ENCODE measurements around the gene FAM20A.

FAM20A gene

GRCh38 chr17:68595496-68595895, 5.7 kb downstream of the FAM20A start:
- no peak for TF ChIP-seq CTCF (conservative IDR thresholded peaks at IDR 0.05)
- H3K27ac ChIP-seq = no peak overlapping the region

- H3K27ac ChIP-seq = no peak overlapping the region
- no peak for TF ChIP-seq CTCF (conservative IDR thresholded peaks at IDR 0.05)
Observed at GRCh38 chr17:68594552-68594951, 6.6 kb downstream of the FAM20A start.

- no peak for TF ChIP-seq CTCF (conservative IDR thresholded peaks at IDR 0.05)
- no peak overlapping the region for H3K27ac ChIP-seq
Observed at GRCh38 chr17:68592682-68593641, 8.2 kb downstream of the FAM20A start.

DNA sequence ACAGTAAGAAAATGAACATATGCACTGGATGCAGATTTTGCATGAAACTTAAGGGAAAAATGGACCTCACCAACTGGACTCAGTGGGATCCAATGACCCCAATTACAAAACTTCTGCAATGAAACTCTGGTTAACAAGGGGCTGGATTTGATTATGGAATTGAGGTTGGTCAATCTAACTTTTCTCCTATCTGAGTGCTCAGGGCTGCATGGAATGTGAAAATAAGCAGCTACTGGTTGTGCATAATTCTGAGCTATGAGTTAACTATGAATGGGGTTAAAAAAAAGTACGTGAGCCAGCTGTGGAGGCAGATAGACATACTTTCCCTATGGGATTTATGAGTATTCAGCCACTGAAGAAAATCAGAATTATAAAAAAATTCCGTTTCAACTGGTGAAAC, 9.2 kb downstream of the FAM20A start:
- H3K27ac ChIP-seq = no peak overlapping the region
- TF ChIP-seq CTCF (conservative IDR thresholded peaks at IDR 0.05) = no peak

DNA sequence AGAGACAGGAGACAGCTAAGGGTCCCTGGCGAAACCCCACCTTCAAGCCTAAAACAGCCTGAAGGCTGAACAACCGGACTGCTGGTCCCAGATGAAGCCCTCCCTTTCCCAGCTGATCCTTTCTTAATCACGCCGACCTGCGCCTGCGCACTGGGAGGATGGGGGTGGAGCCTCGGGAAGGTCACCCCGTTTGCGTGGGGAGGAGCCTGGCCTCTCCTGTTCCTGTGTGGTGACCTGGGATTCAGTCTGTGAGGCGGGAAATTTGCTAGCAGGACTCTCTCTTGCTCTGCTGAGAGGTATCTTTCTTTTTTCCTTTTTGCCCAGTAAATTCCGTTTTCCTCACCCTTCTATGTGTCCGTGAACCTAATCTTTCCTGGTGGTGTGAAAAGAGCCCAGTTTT, 9.6 kb downstream of the FAM20A start:
- H3K27ac ChIP-seq = no peak overlapping the region
- no peak for TF ChIP-seq CTCF (conservative IDR thresholded peaks at IDR 0.05)

DNA sequence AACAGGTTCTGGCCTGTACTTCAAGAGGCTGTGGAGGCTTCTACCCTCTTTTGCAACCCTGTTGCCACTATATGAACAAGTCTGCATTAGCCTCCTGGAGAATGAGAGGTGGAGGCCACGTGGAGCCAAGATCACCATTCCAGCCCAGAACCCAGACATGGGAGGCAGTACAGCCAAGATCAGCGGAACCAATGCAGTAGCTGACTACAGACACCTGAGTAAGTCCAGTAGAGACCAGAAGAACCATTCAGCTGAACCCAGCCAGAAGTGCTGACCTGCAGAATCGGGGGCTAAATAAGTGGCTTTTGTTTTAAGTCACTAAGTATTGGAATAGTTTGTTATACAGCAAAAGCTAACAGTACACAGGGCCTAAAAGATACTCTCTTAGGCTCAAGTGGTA, 12.1 kb downstream of the FAM20A start:
- no peak overlapping the region for H3K27ac ChIP-seq
- TF ChIP-seq CTCF (conservative IDR thresholded peaks at IDR 0.05) = no peak

GRCh38 chr17:68588362-68588761, 12.8 kb downstream of the FAM20A start:
- H3K27ac ChIP-seq = no peak overlapping the region; the same call in 1 of the 2 replicates
- no peak for TF ChIP-seq CTCF (conservative IDR thresholded peaks at IDR 0.05)
